PC-3 (cell line): ENCODE measurements around the gene TAS1R1. TPM values are rescaled to one million over a fixed set of nuclear protein-coding genes. Genes with fewer than 3 reads are reported as not detected.

Experiments used
- ATAC-seq: fragments of 200-7000 bp; cut with Tn5 transposase; 2 replicates; pipeline ENCODE4 v1.9.1; 2020; ENCODE audit warnings: mild to moderate bottlenecking, moderate library complexity
- BruUV-seq: library from RNA; stranded (reverse); fragments of 400-500 nt; replicated peaks from 2 replicates; lab custom pipeline; 2021; lab: Mats Ljungman, UMichigan
- CTCF ChIA-PET: fragments of 300-600 bp; sonication (Branson Sonifier 250); formaldehyde crosslinking; loops from one replicate; lab custom pipeline; 2022; ENCODE audit warnings: antibody characterized with exemption; lab: Charles Lee
- POLR2A ChIA-PET: fragments of 300-600 bp; sonication (Branson Sonifier 250); formaldehyde crosslinking; loops from one replicate; lab custom pipeline; 2022; ENCODE audit warnings: antibody characterized with exemption; ENCODE audit not compliant: unreplicated experiment; lab: Charles Lee
- DNase-seq: peaks from one replicate; pipeline ENCODE4 v3.0.0-alpha.2; 2015
- H2AFZ ChIP-seq: fragments of 300-600 bp; sonication (generic); 2 replicates; pipeline ENCODE4 v1.6.0; 2016; ENCODE audit warnings: antibody characterized with exemption, low read length
- H3F3A ChIP-seq: fragments of 300-600 bp; sonication (generic); one replicate; pipeline ENCODE4 v1.6.0; 2017; ENCODE audit warnings: antibody characterized with exemption, low read length, control low read depth, mild to moderate bottlenecking; ENCODE audit not compliant: unreplicated experiment
- H3K27ac ChIP-seq: fragments of 300-600 bp; sonication (generic); 2 replicates; pipeline ENCODE4 v1.5.1; 2016; ENCODE audit warnings: mild to moderate bottlenecking, low read length
- H3K27me3 ChIP-seq: fragments of 300-600 bp; sonication (generic); 2 replicates; pipeline ENCODE4 v1.6.1; 2016; ENCODE audit warnings: low read length, mixed read lengths
- H3K36me3 ChIP-seq: fragments of 300-600 bp; sonication (generic); 2 replicates; pipeline ENCODE4 v1.6.1; 2016; ENCODE audit warnings: low read depth, mixed run types, low read length, mixed read lengths
- H3K4me1 ChIP-seq: fragments of 300-600 bp; sonication (generic); 2 replicates; pipeline ENCODE4 v1.5.1; 2016; ENCODE audit warnings: low read length; ENCODE audit not compliant: insufficient read depth
- H3K4me2 ChIP-seq: fragments of 300-600 bp; sonication (generic); 2 replicates; pipeline ENCODE4 v1.6.0; 2016; ENCODE audit warnings: low read length
- H3K4me3 ChIP-seq: fragments of 300-600 bp; sonication (generic); 2 replicates; pipeline ENCODE4 v1.5.1; 2016; ENCODE audit warnings: mild to moderate bottlenecking, low read length, mixed read lengths
- H3K79me2 ChIP-seq: fragments of 300-600 bp; sonication (generic); 2 replicates; pipeline ENCODE4 v1.6.1; 2017; ENCODE audit warnings: low read length, mixed read lengths
- H3K9ac ChIP-seq: fragments of 300-600 bp; sonication (generic); 2 replicates; pipeline ENCODE4 v1.6.0; 2016; ENCODE audit warnings: mild to moderate bottlenecking, low read length
- H3K9me2 ChIP-seq: fragments of 300-600 bp; sonication (generic); replicated peaks from 2 replicates; pipeline ENCODE4 v1.6.1; 2016; ENCODE audit warnings: mixed run types, low read length, mixed read lengths
- H3K9me3 ChIP-seq: fragments of 300-600 bp; sonication (generic); 2 replicates; pipeline ENCODE4 v1.6.1; 2016; ENCODE audit warnings: low read length, mixed read lengths
- H4K20me1 ChIP-seq: fragments of 300-600 bp; sonication (generic); 2 replicates; pipeline ENCODE4 v1.6.1; 2016; ENCODE audit warnings: low read length, mixed read lengths
- CTCF ChIP-seq: fragments of 300-600 bp; sonication (generic); conservative IDR thresholded peaks from 2 replicates; pipeline ENCODE4 v1.5.1; 2017; ENCODE audit warnings: antibody characterized with exemption, low read depth, mild to moderate bottlenecking, low read length
- EZH2 ChIP-seq: fragments of 300-600 bp; sonication (generic); IDR thresholded peaks from one replicate; pipeline ENCODE4 v1.6.1; 2017; ENCODE audit warnings: antibody characterized with exemption, mild to moderate bottlenecking, low read length; ENCODE audit not compliant: unreplicated experiment
- EZH2phosphoT487 ChIP-seq: fragments of 300-600 bp; sonication (generic); IDR thresholded peaks from 2 replicates; pipeline ENCODE4 v1.6.1; 2018; ENCODE audit warnings: mild to moderate bottlenecking, antibody characterized with exemption, low read length, borderline replicate concordance
- intact Hi-C: fragments of 100-400 bp; cut with micrococcal nuclease; formaldehyde crosslinking; loops from 2 replicates; pipeline ENCODE4 v1.9.0; 2023
- total RNA-seq: library from RNA; depleted of rRNA; stranded (reverse); fragments of >200 nt; gene quantifications from 2 replicates; pipeline ENCODE4 v1.2.3, GENCODE V29; 2014

Gene TAS1R1
- total RNA-seq, 1 experiment from 2014 or later: not detected

DNA sequence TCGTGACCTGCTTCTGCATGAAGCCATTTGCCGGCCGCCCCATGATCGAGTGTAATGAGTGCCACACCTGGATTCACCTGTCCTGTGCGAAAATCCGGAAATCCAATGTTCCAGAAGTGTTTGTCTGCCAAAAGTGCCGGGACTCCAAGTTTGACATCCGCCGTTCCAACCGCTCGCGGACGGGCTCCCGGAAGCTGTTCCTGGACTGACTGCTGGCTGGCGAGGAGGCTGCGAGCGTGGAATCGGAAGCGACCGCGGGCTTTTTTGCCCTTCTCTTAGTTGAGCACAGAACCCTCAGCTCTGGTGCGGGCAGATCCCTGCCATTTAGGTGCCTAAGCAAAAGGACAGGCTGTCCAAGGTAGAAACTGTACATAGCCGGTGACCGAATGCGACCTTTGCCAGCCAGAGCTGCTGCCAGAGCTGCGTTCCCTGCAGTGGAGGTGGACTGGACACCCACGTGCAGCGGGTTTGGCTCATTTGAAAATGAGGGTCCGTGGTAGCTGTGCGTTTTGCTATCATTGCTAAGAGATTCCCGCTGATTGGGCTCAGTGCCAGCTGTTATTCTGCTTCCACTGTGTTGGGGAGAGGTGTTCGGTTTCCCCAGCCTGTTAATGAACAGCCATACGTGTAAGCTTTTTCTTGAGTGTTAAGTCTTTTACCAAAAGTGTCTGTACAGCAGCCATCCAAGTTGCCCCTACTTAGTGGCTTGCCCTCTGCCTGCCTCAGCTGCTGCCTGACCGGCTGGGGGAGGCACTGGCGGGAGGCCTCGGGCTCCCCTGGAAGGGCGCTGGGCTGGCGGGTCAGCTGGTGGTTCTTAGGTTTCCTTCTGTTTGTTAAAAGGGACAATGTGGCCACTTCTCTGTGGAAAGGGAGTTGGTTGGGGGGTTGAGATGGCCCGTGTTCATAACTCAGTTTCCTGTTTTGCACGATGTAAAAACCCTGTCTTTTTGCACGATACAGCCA, 66.6 kb downstream of the TAS1R1 start:
- H3K4me3 ChIP-seq: no peak overlapping the region
- H3F3A ChIP-seq: peaks cover 5% of the 10 kb centered on the region
- no peaks in the 10 kb centered on the region for H3K9me3 ChIP-seq
- no TSS peak for BruUV-seq
- no peak for DNase-seq
- no peak overlapping the region for H2AFZ ChIP-seq
- ChIA-PET CTCF (no interaction called here), POLR2A (no interaction called here)
- intact Hi-C loops: no loop called here
- no peaks in the 10 kb centered on the region for H3K9me2 ChIP-seq
- H3K9ac ChIP-seq: no peak overlapping the region
- no peaks in the 10 kb centered on the region for H3K27me3 ChIP-seq
- ATAC-seq: no peak
- no peak for TF ChIP-seq EZH2phosphoT487
- H3K79me2 ChIP-seq: peaks cover 55% of the 10 kb centered on the region
- peaks cover 13% of the 10 kb centered on the region for H3K4me1 ChIP-seq
- 0 out of 2 replicates have a peak, but pooled peaks cover 3% of the 10 kb centered on the region for H4K20me1 ChIP-seq
- peaks cover 43% of the 10 kb centered on the region; the same call in 1 of the 2 replicates for H3K36me3 ChIP-seq
- no peak overlapping the region for H3K27ac ChIP-seq
- H3K4me2 ChIP-seq: no peak overlapping the region

DNA sequence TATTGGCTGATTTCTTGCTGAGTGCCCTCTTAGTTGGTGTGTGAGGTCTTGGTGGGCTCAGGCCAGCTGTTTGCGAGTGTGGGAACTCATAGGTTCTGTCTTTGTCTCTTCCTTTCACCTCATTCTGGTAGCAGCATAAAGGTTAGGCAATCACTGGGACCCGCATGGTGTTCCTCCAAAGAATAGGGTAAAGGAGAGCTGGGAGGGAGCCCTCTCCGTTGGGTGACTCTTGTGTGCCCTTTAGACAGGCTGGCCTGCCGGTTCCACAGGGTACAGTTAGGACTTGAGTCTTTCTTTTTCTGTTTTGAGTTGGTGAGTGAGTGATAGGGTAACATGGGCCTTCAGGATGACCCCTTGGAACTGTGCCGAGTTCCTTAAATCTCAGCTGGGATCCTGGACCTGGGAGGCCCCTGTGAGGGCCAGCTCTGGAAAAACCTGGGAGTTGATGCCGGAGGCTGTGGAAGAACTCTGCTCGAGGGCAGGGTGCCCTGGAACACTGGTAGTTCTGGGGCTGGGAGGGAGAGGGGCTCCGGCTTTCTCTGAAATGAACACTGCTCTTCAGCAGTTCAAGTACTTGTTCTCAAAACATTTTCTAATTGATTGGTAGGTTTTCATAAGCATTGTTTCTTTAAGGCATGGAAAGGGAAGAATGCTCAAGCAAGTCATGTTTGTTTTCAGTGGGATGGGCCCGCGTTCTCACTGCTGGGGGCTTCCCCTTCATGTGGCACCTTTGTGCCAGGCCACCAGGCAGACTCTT, 67.5 kb downstream of the TAS1R1 start:
- Histone ChIP-seq H3K9me2 (no peaks in the 10 kb centered on the region), H4K20me1 (0 out of 2 replicates have a peak, but pooled peaks cover 3% of the 10 kb centered on the region), H3K4me3 (no peak overlapping the region), H3K36me3 (peaks cover 43% of the 10 kb centered on the region; the same call in 1 of the 2 replicates), H3K9me3 (no peaks in the 10 kb centered on the region), H3K4me2 (no peak overlapping the region), H3K27me3 (no peaks in the 10 kb centered on the region), H3F3A (peaks cover 5% of the 10 kb centered on the region), H3K9ac (no peak overlapping the region), H3K27ac (no peak overlapping the region), H3K79me2 (peaks cover 55% of the 10 kb centered on the region), H2AFZ (no peak overlapping the region), H3K4me1 (peaks cover 13% of the 10 kb centered on the region)
- no TSS peak for BruUV-seq
- ChIA-PET POLR2A (no interaction called here), CTCF (no interaction called here)
- DNase-seq: no peak
- intact Hi-C loops: no loop called here
- no peak for TF ChIP-seq EZH2
- no peak for ATAC-seq

GRCh38 chr1:6623269-6623965, 68.3 kb downstream of the TAS1R1 start:
- Histone ChIP-seq H3F3A (peaks cover 5% of the 10 kb centered on the region), H3K79me2 (peaks cover 54% of the 10 kb centered on the region), H3K27ac (no peak overlapping the region), H2AFZ (no peak overlapping the region), H4K20me1 (0 out of 2 replicates have a peak, but pooled peaks cover 3% of the 10 kb centered on the region), H3K9ac (no peak overlapping the region), H3K27me3 (no peaks in the 10 kb centered on the region), H3K4me2 (no peak overlapping the region), H3K9me2 (no peaks in the 10 kb centered on the region), H3K4me3 (no peak overlapping the region), H3K36me3 (peaks cover 45% of the 10 kb centered on the region), H3K4me1 (peaks cover 13% of the 10 kb centered on the region), H3K9me3 (no peaks in the 10 kb centered on the region)
- TF ChIP-seq EZH2 (no peak), EZH2phosphoT487 (no peak), CTCF (no peak)
- no TSS peak for BruUV-seq
- ATAC-seq: no peak
- CTCF ChIA-PET: no interaction called here
- intact Hi-C loops: no loop called here
- POLR2A ChIA-PET: no interaction called here
- no peak for DNase-seq
